NCI-H2227 treated with DMSO at 0.1 percent for 48 hours (cell line): Measurements from ENCODE around the gene INTS1.

ENCODE experiments used
- DNase-seq: peaks from one replicate; lab custom pipeline; 2025; lab: John Stamatoyannopoulos, UW

Gene INTS1

DNA sequence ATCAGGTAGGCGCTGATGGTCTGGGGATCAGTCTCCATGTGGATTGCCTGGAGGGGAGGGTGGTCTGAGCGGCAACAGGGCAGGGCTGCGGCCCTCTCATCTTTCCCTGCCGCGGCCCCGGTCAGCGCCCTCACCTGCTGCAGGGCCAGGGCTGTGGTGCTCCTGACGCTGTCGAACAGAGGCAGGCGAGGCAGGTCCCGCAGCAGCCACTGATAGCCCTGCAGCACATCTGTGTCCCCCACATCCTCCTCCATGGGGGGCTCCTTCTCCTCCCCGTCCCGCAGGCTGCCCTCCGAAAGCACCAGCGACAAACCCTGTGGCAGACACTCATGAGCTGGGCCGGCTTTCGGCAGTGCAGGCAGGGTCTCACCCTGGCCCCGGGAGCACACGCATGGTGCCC lies 19.0 kb downstream of the INTS1 start:
- no peak for DNase-seq

DNA sequence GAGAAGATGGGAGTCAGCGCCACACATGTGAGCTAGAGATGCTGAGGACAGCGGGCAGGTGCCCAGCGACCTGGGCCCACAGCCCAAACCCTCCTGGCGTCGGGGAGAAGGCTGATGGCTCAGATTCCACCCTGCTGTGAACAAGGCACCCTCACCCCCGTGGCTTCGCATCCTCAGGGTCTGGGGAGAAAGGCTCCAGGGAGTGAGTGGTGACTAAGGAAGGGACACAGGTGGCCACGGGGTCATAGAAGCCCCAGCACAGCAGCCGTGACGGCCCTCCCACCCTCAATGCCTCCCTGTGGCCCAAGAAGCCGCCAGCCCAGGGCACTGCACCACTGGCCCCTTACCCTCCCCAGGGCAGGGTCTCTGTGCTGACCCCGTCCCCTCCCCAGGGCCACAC lies 19.6 kb downstream of the INTS1 start:
- DNase-seq: no peak

GRCh38 chr7:1483536-1484505 lies 20.4 kb downstream of the INTS1 start:
- no peak for DNase-seq

DNA sequence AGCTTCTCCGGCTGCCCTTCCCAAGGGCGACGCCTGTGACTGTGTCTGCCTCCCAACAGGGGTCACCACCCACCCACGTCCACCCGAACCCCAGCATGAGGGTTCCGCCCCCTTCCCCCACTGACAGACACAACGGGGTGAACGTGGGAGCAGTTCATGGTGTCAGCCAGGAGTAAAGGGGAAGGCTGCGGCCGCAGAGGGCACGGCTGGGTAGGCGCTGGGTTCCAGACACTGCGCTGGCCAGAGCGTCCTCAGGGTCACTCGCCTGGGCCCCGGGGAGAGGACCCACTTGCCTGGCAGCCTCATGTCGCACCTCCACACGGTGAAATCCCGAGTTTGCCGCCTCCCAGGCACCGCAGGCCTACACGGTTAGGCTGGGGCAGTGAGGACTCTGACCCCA lies 21.1 kb downstream of the INTS1 start:
- DNase-seq: no peak

GRCh38 chr7:1481300-1481699 lies 22.9 kb downstream of the INTS1 start:
- no peak for DNase-seq

- DNase-seq: no peak
Observed at GRCh38 chr7:1480670-1481069, 23.5 kb downstream of the INTS1 start.

GRCh38 chr7:1479287-1479686 lies 24.9 kb downstream of the INTS1 start:
- no peak for DNase-seq

- DNase-seq: no peak
Observed at GRCh38 chr7:1478480-1478879, 25.7 kb downstream of the INTS1 start.

DNA sequence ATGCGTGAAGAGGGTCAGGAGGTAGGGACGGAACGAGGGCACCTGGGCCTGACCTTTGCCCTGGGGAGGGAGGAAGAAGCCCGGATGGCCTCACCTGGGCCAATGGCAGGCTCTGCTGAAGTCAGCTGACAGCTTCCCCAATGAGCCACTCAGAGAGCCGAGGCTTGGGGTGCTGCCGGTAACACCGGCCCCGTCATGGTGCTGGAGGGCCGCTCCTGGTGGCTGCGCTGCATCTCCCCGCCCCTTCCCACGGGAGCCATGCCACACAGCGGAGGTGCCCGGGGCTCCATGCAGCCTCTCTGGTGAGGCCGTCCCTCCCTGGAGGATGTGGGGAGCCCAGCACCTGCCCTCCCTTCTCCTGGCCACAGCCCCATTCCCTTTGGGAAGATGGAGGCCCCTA lies 27.3 kb downstream of the INTS1 start:
- no peak for DNase-seq

GRCh38 chr7:1475991-1476390 lies 28.2 kb downstream of the INTS1 start:
- DNase-seq: no peak

- no peak for DNase-seq
Observed at GRCh38 chr7:1475393-1475792, 28.8 kb downstream of the INTS1 start.

DNA sequence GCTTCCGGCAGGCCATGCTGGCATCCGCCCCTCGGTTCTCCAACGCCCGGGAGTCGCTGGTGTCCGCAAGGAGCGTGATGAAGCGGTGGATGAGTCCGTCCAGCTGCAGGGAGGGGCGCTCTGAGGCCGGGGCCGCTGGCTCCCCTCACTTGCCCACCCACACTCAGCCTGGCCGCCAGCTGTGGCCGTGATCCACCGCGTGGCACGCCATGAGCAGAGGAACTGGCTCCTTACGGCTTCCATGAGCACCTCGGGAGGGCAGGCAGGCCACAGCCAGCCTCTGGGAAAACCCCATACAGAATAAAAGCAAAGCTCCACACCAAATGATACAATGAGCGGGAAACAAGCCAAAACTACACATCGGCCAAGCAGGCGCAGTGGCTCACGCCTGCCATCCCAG lies 29.5 kb downstream of the INTS1 start:
- DNase-seq: no peak

DNA sequence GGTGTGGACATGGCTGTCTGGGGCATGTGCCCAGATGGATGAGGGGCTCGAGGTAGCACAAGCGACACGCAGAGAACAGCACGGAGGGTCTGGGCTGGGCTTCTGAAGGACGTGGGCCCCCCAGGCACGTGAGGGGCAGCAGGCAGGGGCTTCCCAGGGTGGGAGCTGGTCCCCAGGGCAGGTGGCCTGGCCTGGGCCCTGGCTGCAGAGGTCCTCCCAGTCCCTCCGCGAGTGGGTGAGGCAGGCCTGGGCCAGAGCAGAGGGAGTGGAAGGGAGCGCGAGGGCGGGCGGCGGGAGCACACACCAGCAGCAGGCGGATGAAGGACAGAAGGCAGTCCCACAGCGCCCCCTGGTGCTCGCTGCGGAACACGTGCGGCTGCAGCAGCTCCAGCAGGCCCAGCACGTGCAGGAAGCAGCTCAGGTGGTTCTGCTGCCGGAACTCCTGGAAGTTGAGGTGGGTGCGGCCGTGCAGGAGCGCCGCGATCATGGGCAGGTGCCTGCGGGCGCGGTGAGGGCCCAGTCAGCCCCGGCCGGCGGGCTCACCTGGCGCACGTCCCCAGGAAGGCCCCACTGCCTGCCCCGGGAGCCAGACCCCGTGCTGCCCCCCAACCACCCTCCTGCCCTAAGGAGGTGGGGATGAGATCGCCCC lies 30.2 kb downstream of the INTS1 start:
- DNase-seq: peak; percentile 37

- DNase-seq: no peak
Observed at GRCh38 chr7:1470901-1471300, 33.3 kb downstream of the INTS1 start.

- DNase-seq: no peak
Observed at GRCh38 chr7:1468643-1469298, 35.4 kb downstream of the INTS1 start.

- DNase-seq: no peak
Observed at GRCh38 chr7:1468203-1468602, 36.0 kb downstream of the INTS1 start.

GRCh38 chr7:1466524-1467271 lies 37.5 kb downstream of the INTS1 start:
- DNase-seq: peak; percentile 43

GRCh38 chr7:1464694-1465093 lies 39.5 kb downstream of the INTS1 start:
- DNase-seq: no peak

- no peak for DNase-seq
Observed at GRCh38 chr7:1463676-1464223, 40.4 kb downstream of the INTS1 start.

DNA sequence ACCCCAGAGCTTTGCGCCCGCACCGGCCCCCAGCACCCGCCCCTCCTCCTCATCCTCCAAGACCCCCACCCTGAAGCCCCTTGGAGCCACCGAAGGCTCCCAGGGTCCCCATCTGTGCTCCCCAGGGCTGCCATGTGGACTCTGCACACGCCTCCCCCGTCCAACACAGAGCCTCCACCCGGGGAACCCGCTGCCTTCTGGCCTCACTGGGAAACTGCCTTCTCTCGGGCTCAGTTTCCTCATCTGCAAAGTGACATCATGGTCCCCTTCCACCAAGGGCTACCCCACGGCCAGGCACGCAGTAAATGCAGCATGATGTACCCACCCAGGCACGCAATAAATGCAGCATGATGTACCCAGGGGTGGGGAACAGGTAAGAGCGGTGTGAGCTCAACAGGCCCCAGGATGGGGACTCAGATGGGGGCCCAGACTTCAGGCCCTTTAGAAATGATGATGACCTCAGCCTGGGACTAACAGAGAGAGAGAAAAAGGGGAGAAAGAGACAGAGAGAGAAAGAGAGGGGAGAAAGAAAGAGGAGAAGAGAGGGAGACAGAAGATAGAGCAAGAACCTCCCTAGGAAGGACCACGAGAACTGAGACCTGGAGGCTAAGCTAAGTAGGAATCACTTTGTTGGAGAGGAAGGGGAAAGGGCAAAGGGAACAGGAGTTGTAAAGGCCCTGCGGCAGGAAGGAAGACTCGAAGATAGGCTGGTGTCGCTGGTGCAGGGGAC lies 42.4 kb downstream of the INTS1 start:
- no peak for DNase-seq
